ENCODE measurements around the gene SLC4A11. TPM values are rescaled to one million over a fixed set of nuclear protein-coding genes. Genes with fewer than 3 reads are reported as not detected.

SLC4A11 gene
- total RNA-seq, 4 donors from 2014 or later = 26.3 to 133 (median 85.8) TPM

DNA sequence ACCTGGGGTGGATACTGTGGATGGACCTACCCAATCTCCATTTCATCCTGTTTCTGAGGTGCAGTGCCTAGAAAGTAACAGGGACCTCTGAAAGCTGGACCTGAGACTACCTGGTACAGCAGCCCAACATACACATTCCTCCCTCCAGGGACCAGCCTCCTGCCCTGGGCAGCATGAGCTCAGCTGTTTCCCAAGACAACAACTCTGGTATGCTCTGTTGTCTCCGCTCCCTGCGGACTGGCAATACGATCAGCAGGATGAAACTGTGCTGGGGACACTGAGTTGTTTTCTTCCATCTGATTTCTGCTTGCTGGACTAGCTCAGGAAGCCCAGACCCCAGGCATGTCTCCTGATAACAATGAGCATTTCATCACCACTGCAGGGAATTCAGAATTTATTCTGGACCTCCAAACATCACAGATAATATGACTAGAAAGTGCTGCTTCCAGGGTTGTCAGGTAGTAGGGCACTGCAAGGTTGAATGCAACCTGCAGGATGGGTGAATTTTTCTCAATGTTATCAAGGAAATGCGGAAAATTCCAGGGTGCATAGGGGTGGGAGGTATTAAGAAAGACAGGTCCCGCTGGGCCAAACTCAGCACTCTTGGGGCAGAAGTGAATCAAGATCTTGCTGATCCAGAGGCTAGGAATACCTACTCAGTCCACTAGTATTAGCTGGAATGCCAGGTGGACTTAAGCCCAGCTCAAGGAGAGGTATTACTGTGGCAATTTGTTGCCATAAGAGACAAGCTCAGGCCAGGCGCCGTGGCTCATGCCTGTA, 38.9 kb upstream of the SLC4A11 start:
- no peak for DNase-seq
- TF ChIP-seq, protein P1, sequence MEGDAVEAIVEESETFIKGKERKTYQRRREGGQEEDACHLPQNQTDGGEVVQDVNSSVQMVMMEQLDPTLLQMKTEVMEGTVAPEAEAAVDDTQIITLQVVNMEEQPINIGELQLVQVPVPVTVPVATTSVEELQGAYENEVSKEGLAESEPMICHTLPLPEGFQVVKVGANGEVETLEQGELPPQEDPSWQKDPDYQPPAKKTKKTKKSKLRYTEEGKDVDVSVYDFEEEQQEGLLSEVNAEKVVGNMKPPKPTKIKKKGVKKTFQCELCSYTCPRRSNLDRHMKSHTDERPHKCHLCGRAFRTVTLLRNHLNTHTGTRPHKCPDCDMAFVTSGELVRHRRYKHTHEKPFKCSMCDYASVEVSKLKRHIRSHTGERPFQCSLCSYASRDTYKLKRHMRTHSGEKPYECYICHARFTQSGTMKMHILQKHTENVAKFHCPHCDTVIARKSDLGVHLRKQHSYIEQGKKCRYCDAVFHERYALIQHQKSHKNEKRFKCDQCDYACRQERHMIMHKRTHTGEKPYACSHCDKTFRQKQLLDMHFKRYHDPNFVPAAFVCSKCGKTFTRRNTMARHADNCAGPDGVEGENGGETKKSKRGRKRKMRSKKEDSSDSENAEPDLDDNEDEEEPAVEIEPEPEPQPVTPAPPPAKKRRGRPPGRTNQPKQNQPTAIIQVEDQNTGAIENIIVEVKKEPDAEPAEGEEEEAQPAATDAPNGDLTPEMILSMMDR (IDR thresholded peaks at IDR 0.05) = no peak
- no peak for TF ChIP-seq POLR2A (IDR thresholded peaks at IDR 0.05)
- no peaks in the 10 kb centered on the region for H3K27me3 ChIP-seq
- 93 to 97% methylated on average over 7 of the region's 7 CpGs for WGBS, 2 donors
- peaks cover 6 to 14% of the 10 kb centered on the region in 2 donors for H3K4me1 ChIP-seq
- no peaks in the 10 kb centered on the region for H3K9me3 ChIP-seq
- H3K4me3 ChIP-seq (replicated peaks in 1 of 3) = no peak overlapping the region
- no peak overlapping the region for H3K27ac ChIP-seq
- H3K36me3 ChIP-seq = peaks cover 17 to 35% of the 10 kb centered on the region in 2 donors
- intact Hi-C loops (cut with DNase I) = loop anchor here (2.0 kb wide), 1 partner anchor 59 kb away; no protein-coding TSS in a partner anchor

DNA sequence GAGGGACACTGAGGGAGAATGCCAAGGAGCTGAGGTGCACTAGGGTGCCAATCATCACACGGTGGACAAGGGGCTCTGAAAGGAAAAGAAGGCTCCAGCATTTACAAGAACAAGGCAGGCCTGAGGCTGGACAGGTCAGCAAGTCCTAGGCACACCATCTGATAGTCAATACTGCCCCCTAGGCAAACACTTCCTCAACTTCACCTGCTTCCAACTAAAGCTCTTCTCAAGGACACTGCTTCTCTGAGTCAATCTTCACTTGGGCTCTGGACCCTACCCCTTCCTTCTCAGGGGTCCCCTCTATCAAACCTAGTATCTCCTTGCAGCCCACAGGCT, 37.7 kb upstream of the SLC4A11 start:
- peak in 1 of 2 donors; percentile 24 for DNase-seq
- no peaks in the 10 kb centered on the region for H3K9me3 ChIP-seq
- 29 to 53% methylated on average over 1 of the region's 1 CpG for WGBS, 2 donors
- H3K36me3 ChIP-seq = peaks cover 17 to 38% of the 10 kb centered on the region in 2 donors
- peaks cover 0 to 4% of the 10 kb centered on the region in 2 donors for H3K4me1 ChIP-seq
- no peak overlapping the region for H3K27ac ChIP-seq
- no peak overlapping the region for H3K4me3 ChIP-seq (replicated peaks in 1 of 3)
- TF ChIP-seq, protein P1 (IDR thresholded peaks at IDR 0.05) = peak in 4 of 6 experiments; percentile 28 to 44 (median 32)
- no peak for TF ChIP-seq POLR2A (IDR thresholded peaks at IDR 0.05)
- intact Hi-C loops (cut with DNase I) = loop anchor here (2.0 kb wide), 1 partner anchor 58 kb away; no protein-coding TSS in a partner anchor
- H3K27me3 ChIP-seq = no peaks in the 10 kb centered on the region

DNA sequence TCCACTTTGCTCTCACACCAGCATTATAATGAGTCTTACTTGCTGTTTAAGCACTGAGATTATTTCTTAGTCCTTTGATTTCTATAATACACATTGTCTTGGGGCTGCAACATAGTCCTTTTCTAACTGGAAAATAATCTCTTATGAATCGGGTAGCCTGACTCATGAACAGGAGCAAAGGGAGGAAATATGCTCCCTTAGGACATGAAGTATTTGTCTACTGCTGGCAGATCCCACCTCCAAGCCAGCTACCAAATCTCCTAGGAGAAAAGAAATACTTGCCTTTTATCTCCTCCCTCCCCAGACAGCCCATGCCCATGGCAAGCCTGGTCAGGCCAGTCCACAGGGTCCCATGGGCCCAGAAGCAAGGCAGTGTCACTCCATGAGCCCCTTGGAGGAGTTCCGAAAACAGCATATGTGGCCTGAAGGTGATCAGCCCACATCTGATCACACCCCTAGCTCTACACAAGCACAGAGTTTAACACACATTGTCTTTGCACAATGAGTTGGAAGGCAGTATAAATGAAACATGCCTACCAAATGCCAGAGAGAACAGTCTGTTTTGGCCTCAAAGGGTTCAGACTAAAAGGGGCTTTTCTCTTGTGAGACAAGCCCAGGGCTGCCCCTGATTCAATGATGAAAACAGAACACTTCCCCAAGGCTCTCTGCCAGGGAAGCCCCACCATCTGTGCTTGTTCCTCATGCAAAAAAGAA, 37.1 kb upstream of the SLC4A11 start:
- WGBS, 2 donors = 88 to 89% methylated on average over 2 of the region's 2 CpGs
- no peaks in the 10 kb centered on the region for H3K4me1 ChIP-seq
- H3K9me3 ChIP-seq = no peaks in the 10 kb centered on the region
- no peaks in the 10 kb centered on the region for H3K27me3 ChIP-seq
- DNase-seq = no peak
- peaks cover 17 to 38% of the 10 kb centered on the region in 2 donors for H3K36me3 ChIP-seq
- no peak overlapping the region for H3K4me3 ChIP-seq (replicated peaks in 1 of 3)
- intact Hi-C loops (cut with DNase I) = loop anchor here (2.0 kb wide), 1 partner anchor 57 kb away; no protein-coding TSS in a partner anchor
- no peak for TF ChIP-seq POLR2A (IDR thresholded peaks at IDR 0.05)
- TF ChIP-seq, protein P1 (IDR thresholded peaks at IDR 0.05) = no peak
- no peak overlapping the region for H3K27ac ChIP-seq

DNA sequence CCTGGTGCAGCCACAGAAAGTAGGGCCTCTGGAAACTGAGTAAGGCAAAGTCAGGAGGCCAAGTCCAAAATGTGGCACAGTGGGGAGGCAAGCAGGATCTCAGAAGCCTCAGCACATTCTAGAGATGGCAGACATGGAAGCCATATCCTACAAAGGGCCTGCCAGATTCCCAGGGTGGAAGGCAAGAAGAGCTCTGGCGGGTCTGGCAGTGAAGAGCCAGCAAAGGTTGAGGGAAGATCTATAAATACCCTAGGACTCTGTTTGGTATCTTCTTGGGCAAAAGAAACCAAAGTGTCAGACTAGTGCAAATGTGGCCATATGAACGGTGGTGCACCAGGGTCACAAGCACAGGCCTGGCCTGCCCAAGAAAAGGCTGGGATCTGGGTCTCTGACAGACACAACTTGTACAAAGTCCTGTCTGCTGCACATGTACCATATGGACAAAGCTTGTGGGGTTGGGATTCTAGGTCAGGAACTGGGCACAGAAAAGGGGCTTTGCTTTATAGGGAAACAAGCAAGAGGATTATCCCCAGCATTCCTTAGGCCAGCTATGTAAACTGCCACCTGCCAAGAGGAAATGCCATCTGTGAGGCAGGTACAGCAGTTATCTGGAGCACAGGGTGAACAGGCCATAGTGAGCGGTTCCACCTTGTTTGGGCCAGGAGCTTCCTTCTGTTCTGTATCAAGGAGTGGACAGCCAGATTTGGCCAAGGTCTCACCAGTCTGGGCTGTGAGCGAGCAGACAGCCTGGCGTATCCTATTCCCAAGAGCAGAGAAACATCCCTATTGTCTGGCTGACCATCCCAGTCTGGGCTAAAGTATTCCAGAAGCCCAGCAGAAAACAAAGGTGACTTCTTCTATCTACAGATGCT, 36.3 kb upstream of the SLC4A11 start:
- intact Hi-C loops (cut with DNase I) = no loop called here
- Histone ChIP-seq H3K4me3 (replicated peaks in 1 of 3) (no peak overlapping the region), H3K27ac (no peak overlapping the region), H3K4me1 (no peaks in the 10 kb centered on the region), H3K36me3 (peaks cover 17 to 36% of the 10 kb centered on the region in 2 donors), H3K9me3 (no peaks in the 10 kb centered on the region), H3K27me3 (no peaks in the 10 kb centered on the region)
- DNase-seq = no peak
- WGBS, 2 donors = 87 to 98% methylated on average over 5 of the region's 5 CpGs
- TF ChIP-seq, protein P1 (IDR thresholded peaks at IDR 0.05) = no peak
- no peak for TF ChIP-seq POLR2A (IDR thresholded peaks at IDR 0.05)
